Testis (tissue), 2 donors: ENCODE results near the gene LRRC8A.

ENCODE experiments used
- POLR2A ChIP-seq: fragments of 450-650 bp; IDR thresholded peaks from one replicate; pipeline ENCODE4 v1.6.1; 2017; ENCODE audit warnings: antibody characterized with exemption, mild to moderate bottlenecking, moderate library complexity
- TF ChIP-seq, protein P1 (sequence below), 3 experiments: fragments of 450-650 bp in 2 of 3; fragments of 200-600 bp in 1 of 3; sonication (generic) in 1 of 3; IDR thresholded peaks; one replicate each; pipeline ENCODE4 v1.5.1; 2016 to 2019; ENCODE audit warnings: antibody characterized with exemption in 3 of 3, mild to moderate bottlenecking in 2 of 3, moderate library complexity in 1 of 3

GRCh38 chr9:128901379-128901778 is 19.4 kb downstream of the LRRC8A start:
- TF ChIP-seq, protein P1, sequence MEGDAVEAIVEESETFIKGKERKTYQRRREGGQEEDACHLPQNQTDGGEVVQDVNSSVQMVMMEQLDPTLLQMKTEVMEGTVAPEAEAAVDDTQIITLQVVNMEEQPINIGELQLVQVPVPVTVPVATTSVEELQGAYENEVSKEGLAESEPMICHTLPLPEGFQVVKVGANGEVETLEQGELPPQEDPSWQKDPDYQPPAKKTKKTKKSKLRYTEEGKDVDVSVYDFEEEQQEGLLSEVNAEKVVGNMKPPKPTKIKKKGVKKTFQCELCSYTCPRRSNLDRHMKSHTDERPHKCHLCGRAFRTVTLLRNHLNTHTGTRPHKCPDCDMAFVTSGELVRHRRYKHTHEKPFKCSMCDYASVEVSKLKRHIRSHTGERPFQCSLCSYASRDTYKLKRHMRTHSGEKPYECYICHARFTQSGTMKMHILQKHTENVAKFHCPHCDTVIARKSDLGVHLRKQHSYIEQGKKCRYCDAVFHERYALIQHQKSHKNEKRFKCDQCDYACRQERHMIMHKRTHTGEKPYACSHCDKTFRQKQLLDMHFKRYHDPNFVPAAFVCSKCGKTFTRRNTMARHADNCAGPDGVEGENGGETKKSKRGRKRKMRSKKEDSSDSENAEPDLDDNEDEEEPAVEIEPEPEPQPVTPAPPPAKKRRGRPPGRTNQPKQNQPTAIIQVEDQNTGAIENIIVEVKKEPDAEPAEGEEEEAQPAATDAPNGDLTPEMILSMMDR (IDR thresholded peaks at IDR 0.05), result no peak
- no peak for TF ChIP-seq POLR2A
